SK-N-MC (cell line): ENCODE measurements around the gene RBM22.

Experiments used
- EZH2 ChIP-seq: fragments of 200-600 bp; sonication (generic); IDR thresholded peaks from one replicate; pipeline ENCODE4 v1.6.1; 2017; ENCODE audit warnings: antibody characterized with exemption
- FOXP2 ChIP-seq: optimal IDR thresholded peaks from 2 replicates; pipeline ENCODE3; 2011; ENCODE audit warnings: mild to moderate bottlenecking, moderate library complexity; ENCODE audit not compliant: insufficient read depth; ENCODE audit errors: extremely low read length, control extremely low read depth
- POLR2AphosphoS5 ChIP-seq: IDR thresholded peaks from 2 replicates; pipeline ENCODE4 v1.6.1; 2012; ENCODE audit warnings: mild to moderate bottlenecking, low read depth, low read length, borderline replicate concordance

- TF ChIP-seq EZH2 (no peak), POLR2AphosphoS5 (peak; percentile 82), FOXP2 (no peak)
Observed at GRCh38 chr5:150656191-150657132, 44.4 kb downstream of the RBM22 start.
